ENCODE data around the gene FBXL3. TPM values are rescaled to one million over a fixed set of nuclear protein-coding genes. Genes with fewer than 3 reads are reported as not detected.

Gene FBXL3
- total and polyA plus RNA-seq, 2 of the 8 experiments (the other 6 are each of a cell fraction or from before 2014, with no cell fraction given) = 4.9 to 14.9 TPM

DNA sequence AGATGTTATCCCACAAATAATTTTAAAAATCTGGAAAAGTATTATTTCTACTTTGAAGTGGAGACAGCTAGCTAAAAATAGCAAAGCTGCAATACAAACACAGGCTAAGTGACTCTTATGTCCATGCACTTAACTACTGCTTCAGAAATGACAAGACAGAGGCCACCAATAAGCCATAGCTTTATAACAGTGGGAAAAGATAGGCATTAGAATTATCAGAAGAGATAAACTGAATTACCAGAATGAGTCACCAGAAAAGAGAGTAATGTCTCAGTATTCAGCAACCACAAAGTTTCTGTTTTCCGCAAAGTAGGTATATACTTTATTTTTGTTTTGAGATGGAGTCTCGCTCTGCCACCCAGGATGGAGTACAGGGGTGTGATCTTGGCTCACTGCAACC, 17.9 kb downstream of the FBXL3 start:
- Histone ChIP-seq H3K56ac (replicated peaks; ENCODE audit: insufficient read length, low read depth, low read length) (no peak overlapping the region), H3K9ac (replicated peaks in 1 of 4; ENCODE audit: extremely low read depth in 1 of 4, low read depth in 3 of 4, low read length in 3 of 4) (no peak overlapping the region), H4K91ac (replicated peaks; ENCODE audit: insufficient read length, low read length) (no peak overlapping the region), H3K79me2 (ENCODE audit: control insufficient read depth in 1 of 2, insufficient read depth in 2 of 2, low read length in 2 of 2) (no peaks in the 10 kb centered on the region; a peak in 2 of 4 replicates), H3K18ac (ENCODE audit: extremely low read depth, low read length) (no peak overlapping the region), H3K27me3 (replicated peaks in 1 of 4; ENCODE audit: control insufficient read depth in 3 of 4, extremely low read depth in 1 of 4, insufficient read depth in 3 of 4, low read length in 3 of 4) (no peaks in the 10 kb centered on the region), H3K79me1 (ENCODE audit: low read depth, low read length) (no peaks in the 10 kb centered on the region), H3K4ac (replicated peaks; ENCODE audit: insufficient read length, low read depth, low read length) (no peak overlapping the region), H3K23me2 (ENCODE audit: low read depth, low read length) (no peaks in the 10 kb centered on the region), H2BK12ac (ENCODE audit: low read depth, low read length) (no peak overlapping the region), H3K36me3 (ENCODE audit: control insufficient read depth in 2 of 4, insufficient read depth in 4 of 4, low read length in 3 of 4) (peaks cover 6 to 59% (median 22%) of the 10 kb centered on the region in 4 experiments; a peak in 6 of 8 replicates), H3K4me1 (replicated peaks in 1 of 4; ENCODE audit: control insufficient read depth in 3 of 4, insufficient read depth in 4 of 4, low read length in 3 of 4) (no peaks in the 10 kb centered on the region), H3K4me3 (ENCODE audit: extremely low read depth in 1 of 4, insufficient read depth in 2 of 4, low read depth in 3 of 4, low read length in 4 of 4) (no peak overlapping the region), H4K8ac (ENCODE audit: extremely low read depth, insufficient read depth, low read length) (no peak overlapping the region), H3K4me2 (ENCODE audit: insufficient read depth in 1 of 2, low read depth in 2 of 2, low read length in 2 of 2) (no peak overlapping the region), H2BK15ac (ENCODE audit: low read length) (no peak overlapping the region), H4K20me1 (replicated peaks in 1 of 2; ENCODE audit: control insufficient read depth in 1 of 2, insufficient read depth in 2 of 2, low read length in 2 of 2) (peaks cover 0 to 4% of the 10 kb centered on the region in 2 experiments), H2AK5ac (ENCODE audit: low read depth, low read length) (no peak overlapping the region), H3K9me3 (ENCODE audit: insufficient read depth in 2 of 2, low read depth in 1 of 2, low read length in 1 of 2) (no peaks in the 10 kb centered on the region), H2BK5ac (ENCODE audit: low read depth, low read length) (no peak overlapping the region), H2BK20ac (ENCODE audit: low read length) (no peak overlapping the region), H3K23ac (ENCODE audit: insufficient read length) (no peak overlapping the region), H2BK120ac (replicated peaks; ENCODE audit: low read depth, low read length) (no peak overlapping the region), H4K5ac (ENCODE audit: insufficient read length, low read depth, low read length) (no peak overlapping the region), H3K27ac (ENCODE audit: low read depth, low read length) (no peak overlapping the region), H3K14ac (ENCODE audit: insufficient read length) (no peak overlapping the region), H2AFZ (ENCODE audit: low read length) (no peak overlapping the region)
- FAIRE-seq (no peak), DNase-seq (ENCODE audit: low read depth in 1 of 2, low spot score in 2 of 2) (no peak)
- ChIA-PET CTCF (ENCODE audit: partially characterized antibody) (interaction anchor here (1.0 to 1.8 kb wide), 4 partner anchors 9 to 29 kb away, joined by 3 to 4 read pairs (median 3); no protein-coding TSS in a partner anchor), POLR2A (ENCODE audit: partially characterized antibody) (no interaction called here)
- WGBS, 2 experiments (ENCODE audit: extremely low coverage in 1 of 2, insufficient coverage in 1 of 2, insufficient read length in 1 of 2, insufficient replicate concordance in 2 of 2, low coverage in 1 of 2, low lambda C conversion rate in 2 of 2, missing lambda C conversion rate in 1 of 2) = 95% methylated on average over 2 of the region's 2 CpGs; no CpG with 5 or more reads in 1 of the 2 experiments
- TF ChIP-seq KDM4A (IDR thresholded peaks at IDR 0.05; ENCODE audit: low read depth, low read length, severe bottlenecking) (no peak), SP4 (IDR thresholded peaks at IDR 0.05; ENCODE audit: low read length) (no peak), SIRT6 (IDR thresholded peaks at IDR 0.05; ENCODE audit: low read length) (no peak), EP300 (IDR thresholded peaks at IDR 0.05; ENCODE audit: borderline replicate concordance in 1 of 2, low read depth in 2 of 2, low read length in 2 of 2) (no peak), RFX5 (IDR thresholded peaks at IDR 0.05; ENCODE audit: borderline replicate concordance, low read depth, low read length) (no peak), TCF12 (IDR thresholded peaks at IDR 0.05; ENCODE audit: low read depth, low read length) (no peak), RNF2 (IDR thresholded peaks at IDR 0.05; ENCODE audit: borderline replicate concordance, low read depth, low read length, missing control alignments, poor library complexity, severe bottlenecking) (no peak), FOSL1 (IDR thresholded peaks at IDR 0.05; ENCODE audit: insufficient read depth, low read depth, low read length) (no peak), TAF1 (IDR thresholded peaks at IDR 0.05; ENCODE audit: low read depth, low read length) (no peak), USF2 (IDR thresholded peaks at IDR 0.05; ENCODE audit: low read length) (no peak), TEAD4 (IDR thresholded peaks at IDR 0.05; ENCODE audit: low read depth, low read length) (no peak)
